H1 (cell line): ENCODE results near the gene UFSP1. TPM values are rescaled to one million over a fixed set of nuclear protein-coding genes. Genes with fewer than 3 reads are reported as not detected.

Experiments
- BACH1 ChIP-seq: IDR thresholded peaks from 2 replicates; pipeline ENCODE4 v1.6.1; 2012; ENCODE audit warnings: low read length, improper control_type of control experiment
- CREB1 ChIP-seq: IDR thresholded peaks from 2 replicates; pipeline ENCODE4 v1.6.1; 2012; ENCODE audit warnings: inconsistent platforms
- E2F6 ChIP-seq: IDR thresholded peaks from 2 replicates; pipeline ENCODE4 v1.6.1; 2012; ENCODE audit warnings: inconsistent platforms
- EGR1 ChIP-seq: IDR thresholded peaks from 2 replicates; pipeline ENCODE4 v1.6.1; 2011; ENCODE audit warnings: low read depth, low read length, borderline replicate concordance
- EP300 ChIP-seq, 2 experiments: IDR thresholded peaks; 1 replicate in 1 of 2; 2 replicates in 1 of 2; pipeline ENCODE4 v1.6.1; 2011 to 2012; ENCODE audit warnings: low read depth in 2 of 2, low read length in 2 of 2, mild to moderate bottlenecking in 2 of 2, borderline replicate concordance in 1 of 2, inconsistent platforms in 1 of 2, moderate library complexity in 1 of 2
- MAX ChIP-seq: IDR thresholded peaks from 2 replicates; pipeline ENCODE4 v1.6.1; 2012; ENCODE audit warnings: inconsistent platforms
- NANOG ChIP-seq: IDR thresholded peaks from 2 replicates; pipeline ENCODE4 v1.6.1; 2011; ENCODE audit warnings: low read length, low read depth, mild to moderate bottlenecking, inconsistent platforms; ENCODE audit not compliant: insufficient read depth, poor library complexity, severe bottlenecking
- PHF8 ChIP-seq: fragments of 200-600 bp; sonication (generic); conservative IDR thresholded peaks from 2 replicates; pipeline ENCODE4 v1.7.1; 2012; ENCODE audit warnings: low read depth, mild to moderate bottlenecking, inconsistent platforms, low read length, moderate library complexity
- polyA plus RNA-seq, 7 experiments: library from polyadenylated mRNA; depleted of rRNA in 3 of 7; stranded (reverse) in 5 of 7; unstranded in 2 of 7; fragments of >200 nt in 5 of 7; fragments of 200-250 nt in 2 of 7; gene quantifications; 1 replicate in 5 of 7; 2 replicates in 1 of 7; 4 replicates in 1 of 7; pipeline versions ENCODE4 v1.2.1 to v1.2.3, GENCODE V29; 2011 to 2013; ENCODE audit warnings: missing spikeins in 2 of 7, mixed read lengths in 2 of 7
- total RNA-seq: library from RNA; stranded (reverse); fragmentation: NEBNext Ultra II Directional; extraction: Animal tissue kit (Norgen Biotek cat#: 25700); gene quantifications from 2 replicates; pipeline ENCODE4 v1.2.1, GENCODE V29; 2021

Gene UFSP1
- total and polyA plus RNA-seq, 2 of the 8 experiments (the other 6 are each of a cell fraction or from before 2014, with no cell fraction given), result 1.6 to 4.3 TPM

- TF ChIP-seq NANOG (no peak), EGR1 (no peak), E2F6 (peak; percentile 51; the same call in 1 of the 2 replicates), MAX (peak; percentile 38; the same call in 1 of the 2 replicates), CREB1 (peak; percentile 55), PHF8 (no peak), BACH1 (peak; percentile 62), EP300 (IDR thresholded peaks at IDR 0.05; ENCODE audit: borderline replicate concordance in 1 of 2, low read depth in 2 of 2, low read length in 2 of 2) (no peak)
These were observed 6.6 kb upstream of the UFSP1 start (continued) for GRCh38 chr7:100895956-100896731.
